Astrocyte (in vitro differentiated cells and primary cell): ENCODE measurements around the gene FBXL16. TPM values are rescaled to one million over a fixed set of nuclear protein-coding genes. Genes with fewer than 3 reads are reported as not detected.

Source experiments
- DNase-seq: peaks from one replicate; pipeline ENCODE4 v3.0.0-alpha.2; 2010; ENCODE audit warnings: low read depth
- FAIRE-seq: peaks from 2 replicates; lab custom pipeline; 2011; peaks lifted over from hg19 to GRCh38; lab: Jason Lieb, UNC
- H2AFZ ChIP-seq: 2 replicates; pipeline ENCODE4 v1.6.0; 2012; ENCODE audit warnings: low read depth, low read length, inconsistent platforms
- H3K27ac ChIP-seq: 2 replicates; pipeline ENCODE4 v1.5.1; 2011; ENCODE audit warnings: low read depth, low read length, inconsistent platforms
- H3K27me3 ChIP-seq: 2 replicates; pipeline ENCODE4 v1.6.0; 2011; ENCODE audit warnings: low read length, inconsistent platforms; ENCODE audit not compliant: insufficient read depth
- H3K36me3 ChIP-seq: 2 replicates; pipeline ENCODE4 v1.5.1; 2011; ENCODE audit warnings: low read length, inconsistent platforms; ENCODE audit not compliant: insufficient read depth
- H3K4me1 ChIP-seq: 2 replicates; pipeline ENCODE4 v1.5.1; 2011; ENCODE audit warnings: low read length, inconsistent platforms; ENCODE audit not compliant: insufficient read depth
- H3K4me2 ChIP-seq: 2 replicates; pipeline ENCODE4 v1.6.0; 2012; ENCODE audit warnings: low read length, inconsistent platforms
- H3K4me3 ChIP-seq: 2 replicates; pipeline ENCODE4 v1.5.1; 2011; ENCODE audit warnings: low read depth, mild to moderate bottlenecking, low read length, inconsistent platforms; ENCODE audit not compliant: insufficient read depth
- H3K79me2 ChIP-seq: 2 replicates; pipeline ENCODE4 v1.6.0; 2012; ENCODE audit warnings: mild to moderate bottlenecking, low read length, inconsistent platforms; ENCODE audit not compliant: insufficient read depth
- H3K9ac ChIP-seq: 2 replicates; pipeline ENCODE4 v1.6.0; 2012; ENCODE audit warnings: mild to moderate bottlenecking, low read length, inconsistent platforms
- H3K9me3 ChIP-seq: 2 replicates; pipeline ENCODE4 v1.5.1; 2012; ENCODE audit warnings: low read depth, mild to moderate bottlenecking, low read length, inconsistent platforms; ENCODE audit not compliant: insufficient read depth
- H4K20me1 ChIP-seq: 2 replicates; pipeline ENCODE4 v1.6.0; 2012; ENCODE audit warnings: low read length, inconsistent platforms; ENCODE audit not compliant: insufficient read depth
- H3K27ac Mint-ChIP-seq: one replicate; pipeline ENCODE4 v1.8.0; 2021; ENCODE audit warnings: mild to moderate bottlenecking, mixed read lengths; ENCODE audit not compliant: unreplicated experiment
- H3K27me3 Mint-ChIP-seq: one replicate; pipeline ENCODE4 v1.8.0; 2021; ENCODE audit warnings: low read depth, mixed read lengths; ENCODE audit not compliant: unreplicated experiment
- H3K36me3 Mint-ChIP-seq: one replicate; pipeline ENCODE4 v1.8.0; 2021; ENCODE audit warnings: low read depth, mixed read lengths; ENCODE audit not compliant: unreplicated experiment
- H3K4me1 Mint-ChIP-seq: one replicate; pipeline ENCODE4 v1.8.0; 2021; ENCODE audit warnings: low read depth, mixed read lengths; ENCODE audit not compliant: unreplicated experiment
- H3K4me3 Mint-ChIP-seq: one replicate; pipeline ENCODE4 v1.8.0; 2021; ENCODE audit warnings: mild to moderate bottlenecking, moderate library complexity, mixed read lengths; ENCODE audit not compliant: unreplicated experiment
- H3K9me3 Mint-ChIP-seq: one replicate; pipeline ENCODE4 v1.8.0; 2021; ENCODE audit warnings: mild to moderate bottlenecking, mixed read lengths; ENCODE audit not compliant: unreplicated experiment
- EZH2 ChIP-seq: IDR thresholded peaks from 2 replicates; pipeline ENCODE4 v1.6.1; 2012; ENCODE audit warnings: mild to moderate bottlenecking, low read length, inconsistent platforms; ENCODE audit not compliant: insufficient read depth
- total RNA-seq: library from RNA; stranded (reverse); gene quantifications from 2 replicates; pipeline ENCODE4 v1.2.1, GENCODE V29; 2021
- TF ChIP-seq, protein P1 (sequence below): IDR thresholded peaks from 2 replicates; pipeline ENCODE4 v1.5.1; 2011; ENCODE audit warnings: low read depth, mild to moderate bottlenecking, inconsistent platforms, low read length, moderate library complexity; ENCODE audit not compliant: insufficient read depth

The FBXL16 gene
- total RNA-seq, 1 donor from 2014 or later: 5.2 TPM

DNA sequence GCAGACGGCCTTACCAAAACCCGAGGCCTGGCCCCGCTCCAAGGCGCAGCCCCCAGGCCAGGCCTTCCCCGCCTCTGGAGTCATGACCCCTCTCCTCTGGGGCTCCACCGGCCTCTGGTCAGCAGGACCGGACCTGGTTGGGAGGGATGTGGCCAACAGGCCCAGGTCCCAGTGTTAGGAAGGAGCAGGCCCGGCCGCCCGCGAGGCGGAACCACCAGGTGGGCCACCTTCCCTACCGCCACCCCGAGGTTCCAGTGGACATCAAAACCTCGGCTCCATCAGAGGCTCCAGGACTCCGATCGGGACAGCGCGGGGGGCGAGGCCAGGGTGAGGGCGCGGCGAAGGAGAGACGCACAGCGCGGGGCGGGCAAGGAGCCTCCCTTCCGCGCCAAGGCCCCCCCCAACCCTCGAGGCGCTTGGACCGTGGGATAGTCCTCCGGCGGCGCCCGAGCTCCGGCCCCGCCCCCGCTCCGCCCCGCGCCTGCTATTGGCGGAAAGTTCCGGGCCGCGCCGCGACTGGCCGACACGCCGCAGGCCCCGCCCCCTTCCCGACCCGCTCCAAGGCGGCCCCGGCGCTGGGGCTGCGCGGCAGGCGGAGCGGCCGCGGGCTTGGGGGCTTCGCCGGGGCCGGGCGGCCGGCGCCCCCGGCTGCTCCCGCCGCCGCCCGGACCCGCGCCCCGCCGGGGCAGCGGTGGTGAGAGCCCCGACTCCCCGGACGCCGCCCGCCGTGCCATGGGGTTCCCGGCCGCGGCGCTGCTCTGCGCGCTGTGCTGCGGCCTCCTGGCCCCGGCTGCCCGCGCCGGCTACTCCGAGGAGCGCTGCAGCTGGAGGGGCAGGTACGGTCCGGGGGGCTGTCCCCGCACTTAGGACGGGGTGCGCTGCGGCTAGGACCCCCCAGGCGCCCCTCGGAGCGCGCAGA lies 9.2 kb upstream of the FBXL16 start, which contains the start of gene METRN:
TSS of gene METRN (plus strand) at position 561 of the 919 bp plus-strand sequence. CDS start at position 733, 172 bp downstream.
- Mint-ChIP-seq H3K27ac (peak within 1 kb of the TSS; percentile 58), H3K27me3 (no peaks in the 10 kb centered on the region), H3K9me3 (no peaks in the 10 kb centered on the region), H3K4me3 (peak within 1 kb of the TSS; percentile 80), H3K4me1 (peaks cover 7% of the 10 kb centered on the region), H3K36me3 (no peaks in the 10 kb centered on the region)
- peaks cover 7% of the 10 kb centered on the region for H3K79me2 ChIP-seq
- TF ChIP-seq, protein P1, sequence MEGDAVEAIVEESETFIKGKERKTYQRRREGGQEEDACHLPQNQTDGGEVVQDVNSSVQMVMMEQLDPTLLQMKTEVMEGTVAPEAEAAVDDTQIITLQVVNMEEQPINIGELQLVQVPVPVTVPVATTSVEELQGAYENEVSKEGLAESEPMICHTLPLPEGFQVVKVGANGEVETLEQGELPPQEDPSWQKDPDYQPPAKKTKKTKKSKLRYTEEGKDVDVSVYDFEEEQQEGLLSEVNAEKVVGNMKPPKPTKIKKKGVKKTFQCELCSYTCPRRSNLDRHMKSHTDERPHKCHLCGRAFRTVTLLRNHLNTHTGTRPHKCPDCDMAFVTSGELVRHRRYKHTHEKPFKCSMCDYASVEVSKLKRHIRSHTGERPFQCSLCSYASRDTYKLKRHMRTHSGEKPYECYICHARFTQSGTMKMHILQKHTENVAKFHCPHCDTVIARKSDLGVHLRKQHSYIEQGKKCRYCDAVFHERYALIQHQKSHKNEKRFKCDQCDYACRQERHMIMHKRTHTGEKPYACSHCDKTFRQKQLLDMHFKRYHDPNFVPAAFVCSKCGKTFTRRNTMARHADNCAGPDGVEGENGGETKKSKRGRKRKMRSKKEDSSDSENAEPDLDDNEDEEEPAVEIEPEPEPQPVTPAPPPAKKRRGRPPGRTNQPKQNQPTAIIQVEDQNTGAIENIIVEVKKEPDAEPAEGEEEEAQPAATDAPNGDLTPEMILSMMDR: no peak
- TF ChIP-seq EZH2: no peak
- FAIRE-seq (no peak), DNase-seq (peak; percentile 65)
- peak within 1 kb of the TSS; percentile 60 for H2AFZ ChIP-seq
- H3K9ac ChIP-seq: peak within 1 kb of the TSS; percentile 52
- H4K20me1 ChIP-seq: peaks cover 34% of the 10 kb centered on the region
- peaks cover 29% of the 10 kb centered on the region for H3K4me1 ChIP-seq
- peak within 1 kb of the TSS; percentile 54 for H3K4me3 ChIP-seq
- no peaks in the 10 kb centered on the region for H3K9me3 ChIP-seq
- H3K27ac ChIP-seq: no peak within 1 kb of the TSS
- H3K4me2 ChIP-seq: peak within 1 kb of the TSS; percentile 90
- no peaks in the 10 kb centered on the region for H3K27me3 ChIP-seq
- H3K36me3 ChIP-seq: no peaks in the 10 kb centered on the region

DNA sequence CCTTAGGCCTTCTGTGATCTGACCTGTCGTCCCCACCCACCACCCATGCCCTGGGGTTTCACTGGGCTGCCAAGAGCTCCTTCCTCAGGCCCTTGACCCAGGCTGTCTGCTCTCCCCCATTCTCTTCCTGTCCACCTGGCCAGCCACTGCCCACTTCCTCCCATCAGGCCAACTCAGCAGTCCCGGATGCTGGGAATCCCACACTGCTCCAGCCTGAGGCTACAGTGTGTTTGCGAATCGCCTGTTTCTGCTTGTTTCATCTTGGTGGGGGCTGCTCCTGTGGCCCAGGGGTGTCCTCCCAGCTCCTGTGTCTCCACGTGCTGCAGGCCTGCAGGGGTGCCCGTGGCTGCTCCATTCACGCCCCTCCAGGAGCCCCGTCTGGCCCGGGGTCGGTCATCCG lies 8.5 kb upstream of the FBXL16 start:
- no peaks in the 10 kb centered on the region for H3K9me3 Mint-ChIP-seq
- no peak for FAIRE-seq
- H3K9me3 ChIP-seq: no peaks in the 10 kb centered on the region
- H3K9ac ChIP-seq: no peak overlapping the region
- DNase-seq: no peak
- H3K36me3 ChIP-seq: no peaks in the 10 kb centered on the region
- H3K27me3 ChIP-seq: no peaks in the 10 kb centered on the region
- H3K79me2 ChIP-seq: peaks cover 7% of the 10 kb centered on the region
- no peaks in the 10 kb centered on the region for H3K36me3 Mint-ChIP-seq
- TF ChIP-seq, protein P1: no peak
- no peak for TF ChIP-seq EZH2
- peak overlapping the region; percentile 60 for H3K4me3 Mint-ChIP-seq
- no peak overlapping the region for H3K4me3 ChIP-seq
- no peak overlapping the region for H3K27ac ChIP-seq
- H3K4me1 Mint-ChIP-seq: peaks cover 8% of the 10 kb centered on the region
- peak overlapping the region; percentile 58 for H3K27ac Mint-ChIP-seq
- no peaks in the 10 kb centered on the region for H3K27me3 Mint-ChIP-seq
- peaks cover 34% of the 10 kb centered on the region for H4K20me1 ChIP-seq
- peaks cover 36% of the 10 kb centered on the region for H3K4me1 ChIP-seq
- H2AFZ ChIP-seq: no peak overlapping the region
- H3K4me2 ChIP-seq: no peak overlapping the region
